ENCODE measurements around the gene HS3ST5. TPM values are rescaled to one million over a fixed set of nuclear protein-coding genes. Genes with fewer than 3 reads are reported as not detected.

The HS3ST5 gene
- total and polyA plus RNA-seq, 2 donors (not counting 3 experiments of a cell fraction or from before 2014, with no cell fraction given) = not detected

DNA sequence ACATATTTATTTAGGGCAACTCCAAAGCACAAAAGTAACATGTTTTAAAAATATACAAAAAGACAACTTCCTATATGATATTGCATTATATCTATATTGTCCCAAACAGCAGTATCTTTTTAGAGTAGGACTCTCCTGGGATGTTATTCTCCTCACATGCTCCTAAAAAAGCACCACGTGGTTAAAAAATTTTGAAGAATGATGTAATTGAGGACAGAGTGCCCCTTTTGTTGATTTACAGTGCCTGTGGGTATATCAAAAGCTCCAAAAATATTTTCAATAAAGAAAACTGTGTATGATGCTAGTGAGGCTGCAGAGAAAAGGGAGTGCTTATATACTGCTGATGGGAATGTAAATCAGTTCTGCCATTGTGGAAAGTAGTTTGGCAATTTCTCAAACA, 241.6 kb downstream of the HS3ST5 start:
- H2AFZ ChIP-seq (ENCODE audit: low read depth, low read length) = no peak overlapping the region
- H3K79me2 ChIP-seq (ENCODE audit: control insufficient read depth, insufficient read depth, low read length) = no peaks in the 10 kb centered on the region
- no peak overlapping the region for H3K4me3 ChIP-seq (replicated peaks in 1 of 3; ENCODE audit: insufficient read depth in 1 of 3, low read depth in 1 of 3, low read length in 3 of 3)
- CTCF ChIA-PET = no interaction called here
- intact Hi-C loops (cut with micrococcal nuclease) (no loop called here), dilution Hi-C loops (cut with MboI; ENCODE audit: extremely low pct_ligation_motif_present, low sequenced_read_pairs) (no loop called here)
- H3K9me1 ChIP-seq (replicated peaks; ENCODE audit: control insufficient read depth, extremely low read depth, insufficient read depth, low read length) = no peaks in the 10 kb centered on the region
- H3K36me3 ChIP-seq (ENCODE audit: control insufficient read depth in 2 of 2, extremely low read depth in 1 of 2, insufficient read depth in 2 of 2, low read length in 2 of 2) = no peaks in the 10 kb centered on the region
- no peak overlapping the region for H3K9ac ChIP-seq (replicated peaks; ENCODE audit: extremely low read depth, insufficient read depth, low read length)
- DNase-seq (ENCODE audit: low read depth, low spot score) (no peak), FAIRE-seq (no peak)
- no TSS peak for BruUV-seq (replicated peaks)
- no peak overlapping the region for H3K27ac ChIP-seq (ENCODE audit: insufficient read depth, low read depth, low read length)
- no peaks in the 10 kb centered on the region for H3K9me3 ChIP-seq (replicated peaks; ENCODE audit: control insufficient read depth, insufficient read depth, low read length)
- H3K4me2 ChIP-seq (ENCODE audit: insufficient read depth, low read length) = no peak overlapping the region
- peaks cover 0 to 8% of the 10 kb centered on the region in 2 experiments for H3K27me3 ChIP-seq (ENCODE audit: control insufficient read depth in 2 of 2, insufficient read depth in 2 of 2, low read length in 2 of 2)
- no peaks in the 10 kb centered on the region for H4K20me1 ChIP-seq (replicated peaks; ENCODE audit: control insufficient read depth, extremely low read depth, insufficient read depth, low read length)
- POLR2A ChIA-PET = no interaction called here
- peaks cover 3% of the 10 kb centered on the region for H3K4me1 ChIP-seq (ENCODE audit: control insufficient read depth, extremely low read depth, insufficient read depth, low read length)
- TF ChIP-seq MYC (IDR thresholded peaks at IDR 0.05; ENCODE audit: low read depth, low read length) (no peak), POLR2A (IDR thresholded peaks at IDR 0.05; ENCODE audit: low read depth, low read length) (no peak), GATA2 (IDR thresholded peaks at IDR 0.05; ENCODE audit: insufficient read depth, insufficient read length, low read depth, low read length) (no peak), FOS (IDR thresholded peaks at IDR 0.05; ENCODE audit: borderline replicate concordance, insufficient read depth, low read length) (no peak), EZH2 (IDR thresholded peaks at IDR 0.05; ENCODE audit: borderline replicate concordance, low read depth, low read length, severe bottlenecking) (no peak), POLR2AphosphoS5 (IDR thresholded peaks at IDR 0.05; ENCODE audit: insufficient read depth, low read depth, low read length) (no peak), JUN (IDR thresholded peaks at IDR 0.05; ENCODE audit: borderline replicate concordance, insufficient read depth, insufficient read length, low read depth) (no peak)
- TF ChIP-seq, protein P1, sequence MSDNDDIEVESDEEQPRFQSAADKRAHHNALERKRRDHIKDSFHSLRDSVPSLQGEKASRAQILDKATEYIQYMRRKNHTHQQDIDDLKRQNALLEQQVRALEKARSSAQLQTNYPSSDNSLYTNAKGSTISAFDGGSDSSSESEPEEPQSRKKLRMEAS (IDR thresholded peaks at IDR 0.05; ENCODE audit: insufficient read depth, insufficient read length) = no peak
- TF ChIP-seq, protein P2, sequence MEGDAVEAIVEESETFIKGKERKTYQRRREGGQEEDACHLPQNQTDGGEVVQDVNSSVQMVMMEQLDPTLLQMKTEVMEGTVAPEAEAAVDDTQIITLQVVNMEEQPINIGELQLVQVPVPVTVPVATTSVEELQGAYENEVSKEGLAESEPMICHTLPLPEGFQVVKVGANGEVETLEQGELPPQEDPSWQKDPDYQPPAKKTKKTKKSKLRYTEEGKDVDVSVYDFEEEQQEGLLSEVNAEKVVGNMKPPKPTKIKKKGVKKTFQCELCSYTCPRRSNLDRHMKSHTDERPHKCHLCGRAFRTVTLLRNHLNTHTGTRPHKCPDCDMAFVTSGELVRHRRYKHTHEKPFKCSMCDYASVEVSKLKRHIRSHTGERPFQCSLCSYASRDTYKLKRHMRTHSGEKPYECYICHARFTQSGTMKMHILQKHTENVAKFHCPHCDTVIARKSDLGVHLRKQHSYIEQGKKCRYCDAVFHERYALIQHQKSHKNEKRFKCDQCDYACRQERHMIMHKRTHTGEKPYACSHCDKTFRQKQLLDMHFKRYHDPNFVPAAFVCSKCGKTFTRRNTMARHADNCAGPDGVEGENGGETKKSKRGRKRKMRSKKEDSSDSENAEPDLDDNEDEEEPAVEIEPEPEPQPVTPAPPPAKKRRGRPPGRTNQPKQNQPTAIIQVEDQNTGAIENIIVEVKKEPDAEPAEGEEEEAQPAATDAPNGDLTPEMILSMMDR (IDR thresholded peaks at IDR 0.05; ENCODE audit: extremely low read depth in 1 of 2, insufficient read depth in 1 of 2, low read depth in 1 of 2, low read length in 2 of 2) = no peak
